Skeletal muscle tissue (tissue), 4 donors: ENCODE data around the gene TMEM165. TPM values are rescaled to one million over a fixed set of nuclear protein-coding genes. Genes with fewer than 3 reads are reported as not detected.
"Not testable (repeated sequence)": the region's sequence is repeated elsewhere in the genome, so short reads cannot be mapped to it uniquely, and the experiment has no call there.

Experiments
- H3K27ac ChIP-seq: one replicate; pipeline ENCODE4 v1.7.0; 2013; ENCODE audit warnings: mild to moderate bottlenecking, low read depth, low read length, inconsistent platforms
- H3K27me3 ChIP-seq, 3 donors: one replicate each; pipeline ENCODE4 v1.7.0; 2013; ENCODE audit warnings: low read length in 3 of 3; ENCODE audit not compliant: control insufficient read depth in 3 of 3, insufficient read depth in 3 of 3
- H3K36me3 ChIP-seq, 3 donors: one replicate each; pipeline ENCODE4 v1.7.0; 2013; ENCODE audit warnings: low read length in 3 of 3; ENCODE audit not compliant: control insufficient read depth in 3 of 3, insufficient read depth in 3 of 3
- H3K4me1 ChIP-seq, 3 donors: one replicate each; pipeline ENCODE4 v1.7.0; 2013; ENCODE audit warnings: low read length in 3 of 3, mild to moderate bottlenecking in 3 of 3; ENCODE audit not compliant: control insufficient read depth in 3 of 3, insufficient read depth in 3 of 3
- H3K4me3 ChIP-seq, 3 donors: one replicate each; pipeline ENCODE4 v1.7.0; 2013; ENCODE audit warnings: low read length in 3 of 3
- H3K9ac ChIP-seq, 3 donors: one replicate each; pipeline ENCODE4 v1.7.0; 2013; ENCODE audit warnings: low read length in 3 of 3, mild to moderate bottlenecking in 3 of 3, moderate library complexity in 2 of 3, low read depth in 1 of 3
- H3K9me3 ChIP-seq, 3 donors: one replicate each; pipeline ENCODE4 v1.7.0; 2013; ENCODE audit warnings: low read length in 3 of 3; ENCODE audit not compliant: control insufficient read depth in 3 of 3
- total RNA-seq: library from RNA; depleted of rRNA; stranded (reverse); fragments of >200 nt; gene quantifications from one replicate; pipeline ENCODE4 v1.2.3, GENCODE V29; 2014
- donor health status: Osteomylitis.

Gene TMEM165, protein sequence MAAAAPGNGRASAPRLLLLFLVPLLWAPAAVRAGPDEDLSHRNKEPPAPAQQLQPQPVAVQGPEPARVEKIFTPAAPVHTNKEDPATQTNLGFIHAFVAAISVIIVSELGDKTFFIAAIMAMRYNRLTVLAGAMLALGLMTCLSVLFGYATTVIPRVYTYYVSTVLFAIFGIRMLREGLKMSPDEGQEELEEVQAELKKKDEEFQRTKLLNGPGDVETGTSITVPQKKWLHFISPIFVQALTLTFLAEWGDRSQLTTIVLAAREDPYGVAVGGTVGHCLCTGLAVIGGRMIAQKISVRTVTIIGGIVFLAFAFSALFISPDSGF
- total RNA-seq, result 88.7 TPM

DNA sequence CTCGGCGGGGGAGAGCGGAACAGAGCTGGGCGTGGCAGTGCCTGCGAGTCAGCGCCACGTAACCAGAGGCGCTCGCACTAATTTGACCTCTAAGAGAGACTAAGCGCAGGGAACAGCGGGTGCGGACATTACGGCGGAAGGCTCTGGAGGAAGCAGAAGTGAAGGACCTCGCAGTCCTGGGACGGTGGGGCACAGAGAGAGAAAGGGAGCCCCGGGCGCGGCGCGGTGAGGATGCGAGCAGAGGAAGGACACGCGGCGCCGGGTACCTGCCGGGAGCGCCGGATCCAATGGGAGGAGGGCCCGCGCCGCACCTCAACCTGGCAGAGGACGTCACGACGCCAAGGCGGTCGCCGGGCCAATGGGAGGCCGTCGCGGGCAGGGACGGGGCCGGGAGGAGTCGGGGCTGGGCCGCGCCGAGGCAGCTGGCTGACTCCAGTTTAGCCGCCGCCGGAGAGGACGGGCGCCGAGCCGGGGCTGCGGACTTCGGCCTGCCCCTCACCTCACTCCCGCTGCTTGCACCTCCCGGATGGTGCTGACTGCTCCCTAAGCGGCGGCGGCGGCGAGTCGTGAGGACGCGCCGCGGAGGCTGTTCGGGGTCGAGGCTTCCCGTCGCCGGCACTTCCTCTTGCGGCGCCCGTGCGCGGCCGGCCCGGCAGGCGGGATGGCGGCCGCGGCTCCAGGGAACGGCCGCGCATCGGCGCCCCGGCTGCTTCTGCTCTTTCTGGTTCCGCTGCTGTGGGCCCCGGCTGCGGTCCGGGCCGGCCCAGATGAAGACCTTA, at the start of gene TMEM165:
TSS of gene TMEM165 (plus strand) at position 429 of the 779 bp plus-strand sequence. CDS start at position 662, 233 bp downstream.
- Histone ChIP-seq H3K36me3 (no peaks in the 10 kb centered on the region), H3K4me3 (peak within 1 kb of the TSS; percentile 89 to 91 (median 89)), H3K9me3 (no peaks in the 10 kb centered on the region), H3K4me1 (peaks cover 23 to 33% (median 31%) of the 10 kb centered on the region in 3 donors), H3K9ac (peak within 1 kb of the TSS; percentile 79 to 88 (median 87)), H3K27ac (peak within 1 kb of the TSS; percentile 92), H3K27me3 (no peaks in the 10 kb centered on the region)

DNA sequence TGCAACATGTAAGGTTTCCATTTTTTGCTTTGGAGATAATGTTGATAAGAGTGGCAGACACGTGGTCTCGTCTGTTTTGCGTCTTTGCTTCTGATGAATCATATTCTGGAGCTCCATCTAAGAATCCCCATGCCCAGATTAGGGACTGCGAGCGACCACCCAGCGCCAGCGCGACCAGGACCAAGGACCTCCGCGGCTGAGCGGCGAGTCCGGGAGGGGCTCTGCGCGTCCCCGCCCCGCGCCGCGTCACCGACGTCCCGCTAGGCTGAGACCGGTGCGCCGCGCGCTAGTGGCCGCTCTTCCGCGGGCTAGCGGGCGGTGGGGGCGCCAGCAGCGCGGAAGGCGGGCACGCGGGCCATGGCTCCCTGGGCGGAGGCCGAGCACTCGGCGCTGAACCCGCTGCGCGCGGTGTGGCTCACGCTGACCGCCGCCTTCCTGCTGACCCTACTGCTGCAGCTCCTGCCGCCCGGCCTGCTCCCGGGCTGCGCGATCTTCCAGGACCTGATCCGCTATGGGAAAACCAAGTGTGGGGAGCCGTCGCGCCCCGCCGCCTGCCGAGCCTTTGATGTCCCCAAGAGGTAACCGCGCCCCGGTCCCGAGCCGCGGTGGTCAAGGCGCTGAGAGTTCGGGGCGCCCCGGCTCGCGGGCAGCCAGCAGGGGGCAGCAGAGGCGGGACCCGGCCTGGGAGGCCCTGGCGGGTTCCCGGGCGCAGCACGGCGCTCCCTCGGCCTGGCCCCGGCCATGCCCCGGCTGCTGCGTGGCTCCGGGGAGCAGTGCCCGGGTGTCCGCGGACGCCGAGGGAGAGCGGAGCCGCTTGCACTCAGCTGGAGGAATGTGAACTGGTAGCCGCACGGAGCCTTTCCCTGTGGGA, 49.5 kb upstream of the TMEM165 start, which contains the start of gene SRD5A3:
TSS of gene SRD5A3 (plus strand) at position 263 of the 871 bp plus-strand sequence. CDS start at position 358, 95 bp downstream.
- H3K4me1 ChIP-seq, result peaks cover 6 to 10% (median 9%) of the 10 kb centered on the region in 3 donors
- peak within 1 kb of the TSS; percentile 81 to 94 (median 91) for H3K9ac ChIP-seq
- peak within 1 kb of the TSS; percentile 87 for H3K27ac ChIP-seq
- H3K4me3 ChIP-seq, result peak within 1 kb of the TSS; percentile 79 to 89 (median 83)
- no peaks in the 10 kb centered on the region for H3K9me3 ChIP-seq
- no peaks in the 10 kb centered on the region for H3K27me3 ChIP-seq
- no peaks in the 10 kb centered on the region for H3K36me3 ChIP-seq

DNA sequence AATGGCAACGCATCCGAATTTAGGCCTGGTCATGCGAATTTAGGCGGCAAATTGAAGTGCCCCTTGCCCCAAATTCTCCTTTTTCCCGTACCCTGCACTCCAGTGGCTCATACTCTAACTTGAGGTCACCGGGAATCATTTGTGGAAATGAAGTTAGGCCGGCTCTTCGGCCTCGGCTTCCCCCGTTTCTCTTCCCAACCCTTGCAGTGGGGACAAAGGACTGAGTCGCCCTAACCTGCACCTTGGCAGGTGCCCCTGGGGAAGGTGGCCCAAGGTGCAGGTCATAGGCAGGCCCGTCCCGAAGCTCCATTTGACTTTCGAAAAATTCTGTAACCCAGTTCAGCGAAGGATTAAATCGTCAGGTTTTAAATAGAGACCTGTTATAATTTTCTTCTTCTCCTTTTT, 48.9 kb upstream of the TMEM165 start:
- Histone ChIP-seq H3K9me3 (no peaks in the 10 kb centered on the region), H3K27me3 (no peaks in the 10 kb centered on the region), H3K4me1 (peaks cover 6 to 10% (median 9%) of the 10 kb centered on the region in 3 donors), H3K4me3 (peak overlapping the region; percentile 79 to 89 (median 83)), H3K27ac (peak overlapping the region; percentile 87), H3K9ac (peak overlapping the region; percentile 81 to 94 (median 91)), H3K36me3 (no peaks in the 10 kb centered on the region)

DNA sequence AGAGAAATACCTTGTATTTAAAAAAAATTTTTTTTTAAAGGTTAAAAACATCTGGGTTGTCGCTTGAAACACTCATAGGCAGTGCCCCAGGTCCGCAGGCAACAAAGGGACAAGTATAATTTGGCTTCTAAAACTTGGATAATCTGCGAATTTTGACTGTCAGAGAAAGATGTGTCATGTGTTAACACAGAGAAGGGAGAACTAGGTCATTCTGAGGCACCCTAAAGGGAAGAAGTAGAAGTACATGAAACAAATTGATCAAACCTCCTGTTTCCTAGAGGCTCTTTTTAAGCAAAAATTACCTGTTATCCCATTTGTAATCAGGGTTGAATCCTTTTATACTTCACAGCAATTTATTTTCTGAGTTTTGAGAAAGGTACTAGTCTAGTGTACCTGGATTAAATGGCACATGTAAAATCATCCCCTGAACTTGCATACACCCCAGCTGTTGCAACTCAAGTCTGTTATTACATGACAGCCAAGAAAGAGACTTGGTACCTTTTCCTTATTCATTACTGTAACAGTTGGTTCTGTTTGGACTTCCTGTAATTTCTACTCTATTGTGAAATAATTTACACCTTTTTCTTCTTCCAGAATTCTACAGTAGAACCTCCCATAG, 48.0 kb upstream of the TMEM165 start:
- no peaks in the 10 kb centered on the region for H3K9me3 ChIP-seq
- no peak overlapping the region for H3K4me3 ChIP-seq
- peaks cover 6 to 10% (median 9%) of the 10 kb centered on the region in 3 donors for H3K4me1 ChIP-seq
- H3K27me3 ChIP-seq, result no peaks in the 10 kb centered on the region
- H3K27ac ChIP-seq, result no peak overlapping the region
- H3K36me3 ChIP-seq, result no peaks in the 10 kb centered on the region
- H3K9ac ChIP-seq, result no peak overlapping the region

DNA sequence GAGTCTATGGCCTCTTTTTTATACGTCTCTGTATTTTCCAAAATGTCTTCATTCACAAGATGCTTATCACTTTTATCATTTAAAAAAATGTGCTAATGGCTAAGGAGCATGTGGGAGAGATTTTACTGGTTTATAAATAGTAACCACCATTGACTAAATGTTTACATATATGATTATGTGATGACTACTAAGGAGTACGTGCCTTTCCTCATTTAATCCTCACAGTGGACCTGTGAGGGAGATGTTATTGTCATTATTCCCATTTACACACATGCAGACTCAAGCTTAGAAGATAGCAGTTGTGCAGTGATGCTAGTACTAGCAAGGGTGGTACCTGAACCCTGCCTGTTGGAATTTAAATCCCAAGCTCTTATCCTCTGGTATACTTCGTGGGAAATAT, 47.3 kb upstream of the TMEM165 start:
- H3K9ac ChIP-seq, result no peak overlapping the region
- H3K4me3 ChIP-seq, result no peak overlapping the region
- H3K9me3 ChIP-seq, result no peaks in the 10 kb centered on the region
- H3K27me3 ChIP-seq, result no peaks in the 10 kb centered on the region
- no peaks in the 10 kb centered on the region for H3K36me3 ChIP-seq
- no peak overlapping the region for H3K27ac ChIP-seq
- H3K4me1 ChIP-seq, result peaks cover 6 to 10% (median 9%) of the 10 kb centered on the region in 3 donors

DNA sequence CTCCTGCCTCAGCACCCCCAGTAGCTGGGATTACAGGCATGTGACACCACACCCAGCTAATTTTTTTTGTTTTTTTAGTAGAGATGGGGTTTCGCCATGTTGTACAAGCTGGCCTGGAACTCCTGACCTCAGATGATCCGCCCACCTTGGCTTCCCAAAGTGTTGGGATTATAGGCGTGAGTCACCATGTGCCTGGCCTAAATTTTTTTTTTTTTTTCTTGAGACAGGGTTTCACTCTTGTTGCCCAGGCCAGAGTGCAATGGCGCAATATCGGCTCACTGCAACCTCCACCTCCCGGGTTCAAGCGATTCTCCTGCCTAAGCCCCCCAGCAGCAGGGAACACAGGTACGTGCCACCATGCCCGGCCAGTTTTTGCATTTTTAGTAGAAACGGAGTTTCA, 44.9 kb upstream of the TMEM165 start:
- H3K9ac ChIP-seq, H3K9me3 ChIP-seq, H3K4me1 ChIP-seq, H3K27me3 ChIP-seq, H3K4me3 ChIP-seq, H3K27ac ChIP-seq, H3K36me3 ChIP-seq: not testable (repeated sequence)

DNA sequence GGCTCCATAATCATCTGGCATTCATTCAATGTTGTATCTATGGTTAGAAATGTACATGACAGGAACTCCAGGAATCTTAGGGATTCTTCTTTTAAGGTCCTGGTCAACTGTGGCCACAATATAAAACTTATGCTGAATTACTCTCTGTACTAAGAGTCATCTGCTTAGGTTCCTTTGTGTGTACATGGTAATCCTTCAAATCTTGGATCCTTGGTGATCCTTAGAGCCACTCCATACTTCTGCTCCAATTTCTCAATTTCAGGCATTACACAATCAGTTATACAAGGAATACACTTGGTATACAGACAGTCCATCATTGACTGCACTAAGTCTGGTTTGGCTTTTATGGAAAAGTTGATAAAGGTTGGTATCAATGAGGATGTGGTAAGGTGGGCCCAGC, 43.9 kb upstream of the TMEM165 start:
- Histone ChIP-seq H3K4me1 (peaks cover 4 to 7% (median 6%) of the 10 kb centered on the region in 3 donors), H3K9ac (no peak overlapping the region), H3K36me3 (peaks cover 0 to 4% (median 0%) of the 10 kb centered on the region in 3 donors), H3K27me3 (no peaks in the 10 kb centered on the region), H3K27ac (no peak overlapping the region), H3K4me3 (no peak overlapping the region), H3K9me3 (no peaks in the 10 kb centered on the region)

DNA sequence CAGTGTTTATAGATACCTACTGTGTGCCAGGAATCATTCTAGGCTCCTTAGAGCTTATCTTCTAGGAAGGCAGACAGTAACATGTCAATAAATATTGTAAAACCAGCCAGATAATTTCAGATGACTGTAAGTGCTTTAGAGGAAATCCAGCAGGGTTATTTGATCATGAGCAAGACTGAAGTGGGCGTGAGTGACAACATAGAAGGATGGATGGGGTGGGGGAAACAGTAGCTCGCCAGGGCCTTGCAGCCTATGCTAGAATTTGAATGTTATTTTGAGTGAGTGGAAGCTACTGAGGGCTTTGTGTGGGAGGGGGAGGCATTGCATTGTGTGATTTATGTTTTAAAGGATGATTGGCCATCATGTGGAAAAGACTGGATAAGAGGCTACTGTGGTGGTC, 43.0 kb upstream of the TMEM165 start:
- Histone ChIP-seq H3K36me3 (peaks cover 0 to 4% (median 0%) of the 10 kb centered on the region in 3 donors), H3K9me3 (no peaks in the 10 kb centered on the region), H3K27ac (no peak overlapping the region), H3K27me3 (no peaks in the 10 kb centered on the region), H3K4me3 (no peak overlapping the region), H3K9ac (no peak overlapping the region), H3K4me1 (peaks cover 0 to under 1% (median 0%) of the 10 kb centered on the region in 3 donors)

DNA sequence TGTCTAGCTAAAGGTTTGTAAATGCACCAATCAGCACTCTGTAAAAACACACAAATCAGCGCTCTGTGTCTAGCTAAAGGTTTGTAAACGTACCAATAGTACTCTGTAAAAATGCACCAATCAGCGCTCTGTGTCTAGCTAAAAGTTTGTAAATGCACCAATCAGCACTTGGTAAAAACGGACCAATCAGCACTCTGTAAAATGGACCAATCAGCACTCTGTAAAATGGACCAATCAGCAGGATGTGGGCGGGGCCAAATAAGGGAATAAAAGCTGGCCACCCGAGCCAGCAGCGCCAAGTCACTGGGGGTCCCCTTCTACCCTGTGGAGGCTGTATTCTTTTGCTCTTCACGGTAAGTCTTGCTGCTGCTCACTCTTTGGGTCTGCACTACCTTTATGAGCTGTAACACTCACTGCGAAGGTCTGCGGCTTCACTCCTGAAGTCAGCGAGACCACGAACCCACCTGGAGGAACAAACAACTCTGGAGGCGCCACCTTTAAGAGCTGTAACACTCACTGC, 42.5 kb upstream of the TMEM165 start:
- H3K4me3 ChIP-seq, H3K4me1 ChIP-seq, H3K36me3 ChIP-seq, H3K27me3 ChIP-seq, H3K27ac ChIP-seq, H3K9ac ChIP-seq, H3K9me3 ChIP-seq: not testable (repeated sequence)
